ENCODE measurements around the gene ELOVL7.
A peak's percentile ranks its signal among the peaks of the same experiment; 100 is the strongest.
"Not testable (repeated sequence)": the region's sequence is repeated elsewhere in the genome, so short reads cannot be mapped to it uniquely, and the experiment has no call there.

ELOVL7 gene

DNA sequence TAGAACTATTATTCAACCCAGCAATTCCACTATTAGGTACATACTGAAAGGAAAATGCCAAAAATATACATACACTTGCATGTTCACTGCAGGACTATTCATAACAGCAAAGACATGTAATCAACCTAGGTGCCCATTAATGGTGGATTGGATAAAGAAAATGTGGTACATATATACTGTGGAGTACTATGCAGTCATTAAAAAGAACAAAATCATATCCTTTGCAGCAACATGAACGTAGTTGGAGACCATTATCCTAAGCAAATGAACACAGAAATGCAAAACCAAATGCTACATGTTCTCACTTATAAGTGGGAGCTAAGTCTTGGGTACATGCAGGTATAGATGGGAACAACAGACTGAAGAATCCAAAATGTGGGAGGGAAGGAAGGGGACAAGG is 67.7 kb downstream of the ELOVL7 start:
- TF ChIP-seq POLR2AphosphoS5 (IDR thresholded peaks at IDR 0.05; ENCODE audit: low read depth, low read length): no peak
- no peak for TF ChIP-seq PAX5 (IDR thresholded peaks at IDR 0.05; ENCODE audit: insufficient read depth, low read length, severe bottlenecking)
- TF ChIP-seq SPI1 (IDR thresholded peaks at IDR 0.05; ENCODE audit: low read depth, low read length): no peak
- no peak for TF ChIP-seq POU2F2 (IDR thresholded peaks at IDR 0.05; ENCODE audit: low read depth, low read length)
- TF ChIP-seq POLR2A (IDR thresholded peaks at IDR 0.05; ENCODE audit: low read depth, low read length): no peak
- no peak for TF ChIP-seq TAF1 (IDR thresholded peaks at IDR 0.05; ENCODE audit: low read depth, low read length)
- FAIRE-seq (peak; percentile 38), DNase-seq (ENCODE audit: insufficient read length, low spot score) (no peak)

DNA sequence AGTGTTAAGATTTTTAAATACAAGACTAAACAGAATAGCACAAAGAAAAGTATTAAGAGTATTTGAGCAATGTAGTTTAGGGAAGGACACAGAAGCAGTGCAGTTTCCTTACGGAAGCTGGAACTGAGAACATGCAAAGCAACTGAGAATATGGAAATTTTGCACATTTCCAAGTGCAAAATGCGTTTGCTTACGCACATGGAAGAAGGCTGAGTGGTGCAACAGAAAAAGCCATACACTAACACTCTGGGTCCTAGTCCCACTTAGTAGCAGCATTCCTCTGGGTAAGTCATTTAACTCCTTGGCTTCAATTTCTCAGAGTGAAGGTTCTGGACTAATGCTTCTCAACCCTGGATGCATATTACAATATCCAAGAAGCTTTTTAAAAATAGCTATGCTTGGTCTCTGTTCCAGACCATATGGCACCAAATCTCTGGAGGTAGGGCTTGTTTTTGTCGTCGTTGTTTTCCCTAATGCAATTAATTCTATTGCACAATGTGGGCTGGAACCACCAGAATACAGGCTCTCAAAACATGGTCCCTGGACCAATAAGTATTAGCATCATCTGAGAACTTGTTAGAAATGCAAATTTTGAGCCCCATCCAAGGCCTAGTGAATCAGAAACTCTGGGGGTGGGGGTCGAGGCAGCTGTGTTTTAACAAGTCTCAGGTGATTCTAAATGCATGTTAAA is 78.9 kb downstream of the ELOVL7 start:
- no peak for FAIRE-seq
- TF ChIP-seq POLR2A (IDR thresholded peaks at IDR 0.05; ENCODE audit: low read depth, low read length) (no peak), POLR2AphosphoS5 (IDR thresholded peaks at IDR 0.05; ENCODE audit: low read depth, low read length) (no peak), POU2F2 (IDR thresholded peaks at IDR 0.05; ENCODE audit: low read depth, low read length) (no peak), SPI1 (IDR thresholded peaks at IDR 0.05; ENCODE audit: low read depth, low read length) (no peak), PAX5 (IDR thresholded peaks at IDR 0.05; ENCODE audit: insufficient read depth, low read length, severe bottlenecking) (no peak), TAF1 (IDR thresholded peaks at IDR 0.05; ENCODE audit: low read depth, low read length) (no peak)
- no peak for DNase-seq (ENCODE audit: insufficient read length, low spot score)

DNA sequence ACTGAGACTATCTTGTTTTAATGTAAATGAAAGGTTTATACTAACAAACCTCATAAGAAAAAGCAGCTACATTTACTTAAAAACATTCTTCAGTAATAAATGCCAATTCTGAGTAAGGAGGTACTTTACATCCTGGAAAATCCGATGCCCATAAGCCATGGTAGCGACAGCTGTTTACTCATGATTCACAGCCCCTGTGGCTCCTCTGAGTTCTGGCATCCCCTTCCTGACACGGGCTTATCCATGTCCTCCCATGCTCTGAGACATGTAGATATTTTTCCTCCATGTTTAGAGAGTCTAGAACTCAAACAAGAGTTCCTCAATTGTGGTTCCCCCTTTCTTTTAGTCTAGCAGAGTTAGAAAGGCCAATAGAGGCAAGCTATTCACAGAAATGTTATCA is 81.0 kb downstream of the ELOVL7 start:
- DNase-seq (ENCODE audit: insufficient read length, low spot score) (no peak), FAIRE-seq (no peak)
- no peak for TF ChIP-seq POU2F2 (IDR thresholded peaks at IDR 0.05; ENCODE audit: low read depth, low read length)
- TF ChIP-seq SPI1 (IDR thresholded peaks at IDR 0.05; ENCODE audit: low read depth, low read length): no peak
- TF ChIP-seq TAF1 (IDR thresholded peaks at IDR 0.05; ENCODE audit: low read depth, low read length): no peak
- TF ChIP-seq POLR2AphosphoS5 (IDR thresholded peaks at IDR 0.05; ENCODE audit: low read depth, low read length): no peak
- TF ChIP-seq POLR2A (IDR thresholded peaks at IDR 0.05; ENCODE audit: low read depth, low read length): no peak
- TF ChIP-seq PAX5 (IDR thresholded peaks at IDR 0.05; ENCODE audit: insufficient read depth, low read length, severe bottlenecking): no peak

DNA sequence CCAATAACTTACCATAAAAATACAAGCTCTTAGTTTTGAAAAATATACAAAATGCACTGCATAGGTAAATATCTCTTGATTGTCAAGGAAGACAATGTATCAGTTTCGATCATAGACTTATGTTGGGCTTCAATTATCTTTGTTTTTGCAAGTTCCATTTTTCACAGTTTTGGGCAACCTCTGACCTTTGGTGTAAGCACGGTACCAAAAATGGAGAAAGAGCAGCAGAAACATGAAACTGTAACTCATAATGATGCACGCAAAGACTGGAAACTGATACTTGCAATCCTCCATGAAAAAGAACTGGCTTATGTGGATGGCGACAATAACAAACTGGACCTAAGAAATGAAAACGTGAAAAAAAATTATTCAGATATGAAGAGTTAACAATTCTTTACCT is 89.6 kb downstream of the ELOVL7 start:
- FAIRE-seq: no peak
- TF ChIP-seq TAF1 (IDR thresholded peaks at IDR 0.05; ENCODE audit: low read depth, low read length): no peak
- no peak for TF ChIP-seq POU2F2 (IDR thresholded peaks at IDR 0.05; ENCODE audit: low read depth, low read length)
- no peak for TF ChIP-seq SPI1 (IDR thresholded peaks at IDR 0.05; ENCODE audit: low read depth, low read length)
- TF ChIP-seq PAX5 (IDR thresholded peaks at IDR 0.05; ENCODE audit: insufficient read depth, low read length, severe bottlenecking): no peak
- no peak for TF ChIP-seq POLR2AphosphoS5 (IDR thresholded peaks at IDR 0.05; ENCODE audit: low read depth, low read length)
- no peak for TF ChIP-seq POLR2A (IDR thresholded peaks at IDR 0.05; ENCODE audit: low read depth, low read length)

DNA sequence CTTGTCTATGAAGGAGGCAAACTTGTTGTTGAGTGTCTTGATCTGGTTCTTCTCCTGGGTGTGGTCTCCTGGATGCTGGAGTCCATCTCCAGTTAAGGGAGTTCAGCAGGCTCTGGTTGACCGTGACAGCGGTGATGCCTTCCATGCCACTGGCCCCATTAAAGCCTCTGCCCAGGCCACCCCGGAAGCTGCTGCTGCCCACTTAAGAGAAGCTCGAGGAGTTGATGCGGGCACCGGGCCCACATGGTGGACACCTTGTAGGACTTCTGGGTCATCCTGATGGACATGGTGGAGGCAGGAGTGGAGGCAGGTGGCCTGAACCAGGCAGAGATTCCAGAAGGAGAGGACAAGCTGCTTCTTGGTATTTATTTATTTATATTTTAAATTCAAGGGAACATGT is 99.4 kb downstream of the ELOVL7 start:
- no peak for FAIRE-seq
- DNase-seq (ENCODE audit: insufficient read length, low spot score): no peak

More for the DNA sequence above, 89.6 kb downstream of the ELOVL7 start:
- DNase-seq (ENCODE audit: insufficient read length, low spot score): no peak

DNA sequence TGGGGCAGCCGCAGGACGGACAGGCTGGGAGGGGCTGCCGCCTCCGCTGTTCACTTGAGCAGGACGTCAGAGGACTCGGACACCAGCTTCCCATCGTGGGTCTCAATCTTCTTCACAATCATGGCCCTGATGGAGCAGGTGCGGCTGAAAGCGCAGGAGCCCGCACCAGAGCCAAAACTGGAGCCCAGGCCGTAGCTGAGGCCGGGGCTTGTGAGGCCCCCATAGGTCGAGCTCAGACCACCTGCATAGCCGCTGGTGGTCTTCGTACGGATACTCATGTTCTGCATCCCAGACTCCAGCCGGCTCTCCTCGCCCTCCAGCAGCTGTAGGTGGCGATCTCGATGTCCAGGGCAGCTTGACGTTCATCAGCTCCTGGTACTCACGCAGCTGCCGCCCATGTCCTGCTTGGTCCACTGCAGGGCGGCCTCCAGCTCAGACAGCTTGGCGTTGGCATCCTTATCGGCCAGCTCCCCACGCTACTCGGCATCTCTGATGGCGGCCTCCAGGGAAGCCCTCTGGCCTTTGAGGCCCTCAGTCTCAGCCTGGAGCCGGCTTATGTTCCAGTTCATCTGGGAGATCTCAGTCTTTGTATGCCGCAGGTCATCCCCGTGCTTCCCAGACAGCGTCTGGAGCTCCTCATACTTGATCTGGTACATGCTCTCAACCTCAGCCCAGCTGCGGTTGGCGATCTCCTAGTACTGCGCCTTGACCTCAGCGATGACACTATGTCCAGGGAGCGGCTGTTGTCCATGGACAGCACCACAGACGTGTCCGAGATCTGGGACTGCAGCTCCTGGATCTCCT is 100.4 kb downstream of the ELOVL7 start:
- no peak for FAIRE-seq
- DNase-seq (ENCODE audit: insufficient read length, low spot score): no peak
- TF ChIP-seq POU2F2 (IDR thresholded peaks at IDR 0.05; ENCODE audit: low read depth, low read length): no peak
- no peak for TF ChIP-seq TAF1 (IDR thresholded peaks at IDR 0.05; ENCODE audit: low read depth, low read length)
- no peak for TF ChIP-seq SPI1 (IDR thresholded peaks at IDR 0.05; ENCODE audit: low read depth, low read length)
- TF ChIP-seq POLR2A (IDR thresholded peaks at IDR 0.05; ENCODE audit: low read depth, low read length): no peak
- TF ChIP-seq POLR2AphosphoS5 (IDR thresholded peaks at IDR 0.05; ENCODE audit: low read depth, low read length): no peak
- TF ChIP-seq PAX5 (IDR thresholded peaks at IDR 0.05; ENCODE audit: insufficient read depth, low read length, severe bottlenecking): no peak

More for the DNA sequence above, 99.4 kb downstream of the ELOVL7 start:
- TF ChIP-seq PAX5 (IDR thresholded peaks at IDR 0.05; ENCODE audit: insufficient read depth, low read length, severe bottlenecking) (no peak), SPI1 (IDR thresholded peaks at IDR 0.05; ENCODE audit: low read depth, low read length) (no peak), POLR2A (IDR thresholded peaks at IDR 0.05; ENCODE audit: low read depth, low read length) (no peak), POLR2AphosphoS5 (IDR thresholded peaks at IDR 0.05; ENCODE audit: low read depth, low read length) (no peak), POU2F2 (IDR thresholded peaks at IDR 0.05; ENCODE audit: low read depth, low read length) (no peak), TAF1 (IDR thresholded peaks at IDR 0.05; ENCODE audit: low read depth, low read length) (no peak)

DNA sequence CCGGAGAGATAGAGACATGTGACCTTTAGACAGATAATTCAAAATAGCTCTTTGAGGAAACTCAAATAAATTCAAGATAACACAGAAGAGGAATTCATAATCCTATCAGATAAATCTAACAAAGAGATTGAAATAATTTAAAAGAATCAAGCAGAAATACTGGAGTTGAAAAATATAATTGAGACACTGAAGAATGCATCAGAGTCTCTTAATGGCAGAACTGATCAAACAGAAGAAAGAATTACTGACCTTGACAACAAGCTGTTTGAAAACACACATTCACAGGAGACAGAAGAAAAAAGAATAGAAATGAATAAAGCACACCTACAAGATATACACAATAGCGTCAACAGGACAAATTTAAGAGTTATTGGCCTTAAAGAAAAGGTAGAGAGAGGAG is 103.7 kb downstream of the ELOVL7 start:
- FAIRE-seq: no peak
- TF ChIP-seq POU2F2 (IDR thresholded peaks at IDR 0.05; ENCODE audit: low read depth, low read length): no peak
- no peak for TF ChIP-seq PAX5 (IDR thresholded peaks at IDR 0.05; ENCODE audit: insufficient read depth, low read length, severe bottlenecking)
- TF ChIP-seq SPI1 (IDR thresholded peaks at IDR 0.05; ENCODE audit: low read depth, low read length): no peak
- no peak for TF ChIP-seq POLR2A (IDR thresholded peaks at IDR 0.05; ENCODE audit: low read depth, low read length)
- no peak for DNase-seq (ENCODE audit: insufficient read length, low spot score)

DNA sequence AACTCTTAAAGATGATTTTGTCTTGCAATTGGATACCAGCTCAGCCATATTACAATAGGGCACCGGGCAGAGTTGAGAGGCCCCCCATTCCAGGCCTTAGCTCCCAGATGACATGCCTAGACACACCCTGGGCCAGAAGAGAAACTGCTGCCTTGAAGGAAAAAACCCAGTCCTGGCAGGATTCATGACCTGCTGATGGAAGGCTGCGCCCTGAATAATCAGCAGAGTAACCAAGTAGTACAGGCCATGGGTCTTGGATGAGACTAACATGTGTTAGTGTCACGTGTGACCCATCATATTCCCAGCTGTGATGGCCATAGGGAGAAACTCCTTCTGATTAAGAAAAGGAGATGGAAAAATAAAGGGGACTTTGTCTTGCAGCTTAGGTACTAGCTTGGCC is 105.1 kb downstream of the ELOVL7 start:
- TF ChIP-seq POLR2AphosphoS5 (IDR thresholded peaks at IDR 0.05; ENCODE audit: low read depth, low read length) (no peak), POLR2A (IDR thresholded peaks at IDR 0.05; ENCODE audit: low read depth, low read length) (no peak), TAF1 (IDR thresholded peaks at IDR 0.05; ENCODE audit: low read depth, low read length) (no peak)
- no peak for FAIRE-seq
- no peak for DNase-seq (ENCODE audit: insufficient read length, low spot score)

DNA sequence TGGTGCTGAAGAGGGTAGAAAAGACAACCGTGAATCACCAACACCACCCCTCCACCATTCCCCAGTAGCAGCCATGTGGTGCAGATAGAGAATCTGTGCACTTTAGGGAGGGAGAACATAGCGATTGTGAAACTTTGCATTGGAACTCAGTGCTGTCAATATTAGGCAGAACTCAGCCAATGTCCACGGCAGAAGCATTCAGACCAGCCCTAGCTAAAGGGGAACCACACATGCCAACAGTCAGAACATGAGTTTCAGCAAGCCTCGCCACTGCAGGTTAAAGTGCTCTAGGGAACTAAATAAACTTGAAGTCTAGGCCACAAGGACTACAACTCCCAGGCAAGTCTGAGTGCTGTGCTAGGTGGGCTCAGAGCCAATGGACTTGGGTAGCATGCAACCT is 105.6 kb downstream of the ELOVL7 start:
- peak; percentile 62 for FAIRE-seq
- no peak for DNase-seq (ENCODE audit: insufficient read length, low spot score)
- no peak for TF ChIP-seq POU2F2 (IDR thresholded peaks at IDR 0.05; ENCODE audit: low read depth, low read length)
- no peak for TF ChIP-seq TAF1 (IDR thresholded peaks at IDR 0.05; ENCODE audit: low read depth, low read length)
- TF ChIP-seq PAX5 (IDR thresholded peaks at IDR 0.05; ENCODE audit: insufficient read depth, low read length, severe bottlenecking): no peak
- TF ChIP-seq POLR2A (IDR thresholded peaks at IDR 0.05; ENCODE audit: low read depth, low read length): no peak
- TF ChIP-seq POLR2AphosphoS5 (IDR thresholded peaks at IDR 0.05; ENCODE audit: low read depth, low read length): no peak
- TF ChIP-seq SPI1 (IDR thresholded peaks at IDR 0.05; ENCODE audit: low read depth, low read length): no peak

DNA sequence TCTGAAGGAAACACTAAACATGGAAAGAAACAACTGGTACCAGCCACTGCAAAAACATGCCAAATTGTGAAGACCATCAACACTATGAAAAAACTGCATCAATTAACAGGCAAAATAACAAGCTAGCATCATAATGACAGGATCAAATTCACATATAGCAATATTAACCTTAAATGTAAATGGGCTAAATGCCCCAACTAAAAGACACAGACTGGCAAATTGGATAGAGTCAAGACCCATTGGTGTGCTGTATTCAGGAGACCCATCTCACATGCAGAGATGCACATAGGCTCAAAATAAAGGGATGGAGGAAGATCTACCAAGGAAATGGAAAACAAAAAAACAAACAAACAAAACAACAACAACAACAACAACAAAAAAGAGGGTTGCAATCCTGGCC is 113.2 kb downstream of the ELOVL7 start:
- DNase-seq (ENCODE audit: insufficient read length, low spot score); FAIRE-seq: not testable (repeated sequence)

Data from GM12891 (cell line).